GM19239 (cell line): ENCODE measurements around the gene PACRG.

Experiments
- DNase-seq: peaks from one replicate; pipeline ENCODE4 v3.0.0; 2011; ENCODE audit warnings: low spot score; ENCODE audit not compliant: insufficient read length
- FAIRE-seq: peaks from 2 replicates; lab custom pipeline; 2011; peaks lifted over from hg19 to GRCh38; lab: Jason Lieb, UNC

Gene PACRG

GRCh38 chr6:163152701-163153100, 424.9 kb downstream of the PACRG start:
- FAIRE-seq = no peak

GRCh38 chr6:163159110-163159509, 431.3 kb downstream of the PACRG start:
- no peak for DNase-seq
- no peak for FAIRE-seq

More at GRCh38 chr6:163152701-163153100, 424.9 kb downstream of the PACRG start:
- no peak for DNase-seq

- no peak for DNase-seq
- no peak for FAIRE-seq
Measured at GRCh38 chr6:163159689-163160088, 431.9 kb downstream of the PACRG start.

- DNase-seq (no peak), FAIRE-seq (no peak)
Measured at GRCh38 chr6:163162007-163162873, 434.5 kb downstream of the PACRG start.

GRCh38 chr6:163162874-163163213, 435.1 kb downstream of the PACRG start:
- no peak for FAIRE-seq

GRCh38 chr6:163164175-163164900, 436.6 kb downstream of the PACRG start:
- no peak for FAIRE-seq
- no peak for DNase-seq

More at GRCh38 chr6:163162874-163163213, 435.1 kb downstream of the PACRG start:
- no peak for DNase-seq

GRCh38 chr6:163165155-163165910, 437.6 kb downstream of the PACRG start:
- FAIRE-seq (no peak), DNase-seq (no peak)

- DNase-seq (no peak), FAIRE-seq (no peak)
Measured at GRCh38 chr6:163165922-163166321, 438.1 kb downstream of the PACRG start.

GRCh38 chr6:163166507-163166906, 438.7 kb downstream of the PACRG start:
- FAIRE-seq (no peak), DNase-seq (no peak)

GRCh38 chr6:163169521-163169920, 441.7 kb downstream of the PACRG start:
- FAIRE-seq (no peak), DNase-seq (no peak)

- FAIRE-seq = no peak
- peak; percentile 36 for DNase-seq
Measured at GRCh38 chr6:163170294-163170883, 442.6 kb downstream of the PACRG start.

GRCh38 chr6:163173741-163174140, 446.0 kb downstream of the PACRG start:
- no peak for DNase-seq
- FAIRE-seq = no peak

- FAIRE-seq = no peak
- DNase-seq = no peak
Measured at GRCh38 chr6:163175301-163175700, 447.5 kb downstream of the PACRG start.

- FAIRE-seq (no peak), DNase-seq (no peak)
Measured at GRCh38 chr6:163176097-163176496, 448.3 kb downstream of the PACRG start.

- no peak for DNase-seq
- FAIRE-seq = no peak
Measured at GRCh38 chr6:163177007-163177406, 449.2 kb downstream of the PACRG start.

GRCh38 chr6:163177892-163178420, 450.2 kb downstream of the PACRG start:
- DNase-seq (no peak), FAIRE-seq (no peak)

- DNase-seq (no peak), FAIRE-seq (no peak)
Measured at GRCh38 chr6:163179061-163179460, 451.3 kb downstream of the PACRG start.

GRCh38 chr6:163179721-163180120, 451.9 kb downstream of the PACRG start:
- DNase-seq (no peak), FAIRE-seq (no peak)

- DNase-seq (no peak), FAIRE-seq (no peak)
Measured at GRCh38 chr6:163180874-163181541, 453.2 kb downstream of the PACRG start.
